K562 (cell line): Measurements from ENCODE around the gene DNAH1. TPM values are rescaled to one million over a fixed set of nuclear protein-coding genes. Genes with fewer than 3 reads are reported as not detected.

Source experiments
- ATAC-seq: fragments of 200-7000 bp; cut with Tn5 transposase; 3 replicates; pipeline ENCODE4 v1.9.1; 2020; ENCODE audit warnings: moderate library complexity
- BruUV-seq: library from RNA; stranded (reverse); fragments of 400-500 nt; replicated peaks from 2 replicates; lab custom pipeline; 2021; lab: Mats Ljungman, UMichigan
- CTCF ChIA-PET: fragments of 300-600 bp; formaldehyde crosslinking; extraction: SDS; loops from one replicate; lab custom pipeline; 2021; ENCODE audit warnings: low intra/inter-chr PET ratio; lab: Yijun Ruan, JAX
- POLR2A ChIA-PET: fragments of 300-600, 350-650 bp; sonication (Branson Sonifier 250); formaldehyde crosslinking; extraction: SDS; loops from one replicate; lab custom pipeline; 2021; ENCODE audit warnings: antibody characterized with exemption, inconsistent platforms; lab: Yijun Ruan, JAX
- DNase-seq, 4 experiments: peaks; one replicate each; pipeline versions ENCODE4 v3.0.0 to v3.0.0-alpha.2; 2011 to 2018; ENCODE audit warnings: low spot score in 3 of 4, mixed read lengths in 3 of 4; ENCODE audit errors: extremely low read depth in 1 of 4
- FAIRE-seq: peaks from 2 replicates; lab custom pipeline; 2011; peaks lifted over from hg19 to GRCh38; lab: Jason Lieb, UNC
- H2AFZ ChIP-seq: 2 replicates; pipeline ENCODE4 v1.6.0; 2011; ENCODE audit warnings: low read depth, low read length, control low read depth, inconsistent platforms
- H3K27ac ChIP-seq: fragments of 200-600 bp; 3 replicates; pipeline ENCODE4 v1.8.0; 2011; ENCODE audit warnings: low read depth, mild to moderate bottlenecking, control low read depth, inconsistent platforms, low read length, moderate library complexity, mixed read lengths; ENCODE audit errors: extremely low read depth
- H3K27me3 ChIP-seq, 2 experiments: fragments of 300-600 bp in 1 of 2; 2 replicates in 1 of 2; 3 replicates in 1 of 2; pipeline versions ENCODE4 v1.6.0 to v1.8.0; 2011; ENCODE audit warnings: inconsistent platforms in 2 of 2, low read length in 2 of 2, mild to moderate bottlenecking in 1 of 2, mixed read lengths in 1 of 2, moderate library complexity in 1 of 2; ENCODE audit not compliant: control insufficient read depth in 2 of 2, insufficient read depth in 2 of 2
- H3K36me3 ChIP-seq: fragments of 300-600 bp; 3 replicates; pipeline ENCODE4 v1.8.0; 2011; ENCODE audit warnings: mild to moderate bottlenecking, low read length, inconsistent platforms; ENCODE audit not compliant: control insufficient read depth, insufficient read depth
- H3K4me1 ChIP-seq, 2 experiments: fragments of 200-600 bp in 1 of 2; replicated peaks in 1 of 2; 2 replicates in 1 of 2; 3 replicates in 1 of 2; pipeline versions ENCODE4 v1.5.1 to v1.8.0; 2011; ENCODE audit warnings: inconsistent platforms in 2 of 2, low read length in 2 of 2, mild to moderate bottlenecking in 1 of 2, mixed read lengths in 1 of 2, moderate library complexity in 1 of 2; ENCODE audit not compliant: control insufficient read depth in 2 of 2, insufficient read depth in 2 of 2
- H3K4me2 ChIP-seq: 2 replicates; pipeline ENCODE4 v1.6.1; 2011; ENCODE audit warnings: low read length, control low read depth, inconsistent platforms, mixed read lengths; ENCODE audit not compliant: insufficient read depth
- H3K4me3 ChIP-seq: fragments of 200-600 bp; sonication (generic), shearing (Covaris generic); 2 replicates; pipeline ENCODE4 v1.5.1; 2016; ENCODE audit warnings: control low read depth, inconsistent platforms
- H3K79me2 ChIP-seq: fragments of 200-600 bp; 3 replicates; pipeline ENCODE4 v1.8.0; 2011; ENCODE audit warnings: low read length, inconsistent platforms; ENCODE audit not compliant: control insufficient read depth, insufficient read depth
- H3K9ac ChIP-seq, 2 experiments: 2 replicates each; pipeline versions ENCODE4 v1.6.0 to v1.6.1; 2011; ENCODE audit warnings: low read depth in 2 of 2, low read length in 2 of 2, control low read depth in 1 of 2, inconsistent platforms in 1 of 2, mild to moderate bottlenecking in 1 of 2, mixed read lengths in 1 of 2; ENCODE audit not compliant: insufficient read depth in 1 of 2
- H3K9me1 ChIP-seq: one replicate; pipeline ENCODE4 v1.6.0; 2011; ENCODE audit warnings: inconsistent platforms, mild to moderate bottlenecking, low read length, moderate library complexity; ENCODE audit not compliant: control insufficient read depth, insufficient read depth
- H3K9me3 ChIP-seq: replicated peaks from 2 replicates; pipeline ENCODE4 v1.5.1; 2011; ENCODE audit warnings: low read depth, low read length, inconsistent platforms; ENCODE audit not compliant: control insufficient read depth, insufficient read depth
- H4K20me1 ChIP-seq: replicated peaks from 2 replicates; pipeline ENCODE4 v1.6.1; 2011; ENCODE audit warnings: low read length, inconsistent platforms, mixed read lengths; ENCODE audit not compliant: control insufficient read depth, insufficient read depth
- CCNT2 ChIP-seq: IDR thresholded peaks from 2 replicates; pipeline ENCODE4 v1.6.1; 2011; ENCODE audit warnings: borderline replicate concordance, low read depth, mild to moderate bottlenecking, moderate library complexity, mixed read lengths, low read length; ENCODE audit not compliant: insufficient read length; ENCODE audit errors: extremely low read depth
- CREM ChIP-seq: IDR thresholded peaks from 2 replicates; pipeline ENCODE4 v1.6.1; 2014; ENCODE audit warnings: antibody characterized with exemption, low read depth
- DLX4 ChIP-seq: fragments of 250-450 bp; sonication (Bioruptor Pico); IDR thresholded peaks from 2 replicates; pipeline ENCODE4 v1.6.1; 2021; ENCODE audit warnings: mild to moderate bottlenecking
- KAT8 ChIP-seq: fragments of 450-650 bp; IDR thresholded peaks from 2 replicates; pipeline ENCODE4 v1.6.1; 2016; ENCODE audit warnings: low read depth, mild to moderate bottlenecking
- KDM5B ChIP-seq: fragments of 200-600 bp; sonication (generic); IDR thresholded peaks from 2 replicates; pipeline ENCODE4 v1.6.1; 2012; ENCODE audit warnings: low read depth, mild to moderate bottlenecking, moderate library complexity, low read length, control low read depth, inconsistent platforms; ENCODE audit not compliant: insufficient replicate concordance
- MCM2 ChIP-seq: fragments of 450-650 bp; IDR thresholded peaks from 2 replicates; pipeline ENCODE4 v1.6.1; 2017; ENCODE audit warnings: low read depth, mild to moderate bottlenecking
- PTTG1 ChIP-seq: fragments of 450-650 bp; IDR thresholded peaks from 2 replicates; pipeline ENCODE4 v1.6.1; 2016; ENCODE audit warnings: low read depth, mild to moderate bottlenecking, missing genetic modification characterization, missing compliant biosample characterization
- SAFB2 ChIP-seq: fragments of 200-400 bp; formaldehyde crosslinking; IDR thresholded peaks from 2 replicates; pipeline ENCODE4 v1.6.1; 2018; ENCODE audit warnings: borderline replicate concordance, low read length, low read depth, moderate library complexity; ENCODE audit not compliant: severe bottlenecking
- WGBS: fragments of 100-300 bp; shearing (Covaris generic); methylation state at CpG from one replicate; pipeline ENCODE4 v1.1.6; 2016; ENCODE audit warnings: low coverage, mixed read lengths; ENCODE audit not compliant: insufficient coverage; ENCODE audit errors: missing lambda C conversion rate; 5-methylcytosine and 5-hydroxymethylcytosine counted together
- in situ Hi-C: fragments of 300-500 bp; cut with MboI; formaldehyde crosslinking; loops from 4 replicates; pipeline ENCODE4 v1.15.0; 2018; ENCODE audit warnings: inconsistent platforms, mixed read lengths
- intact Hi-C: fragments of 100-400 bp; cut with micrococcal nuclease; formaldehyde crosslinking; loops from 2 replicates; pipeline ENCODE4 v1.14.2; 2022
- polyA plus RNA-seq, 8 experiments: library from polyadenylated mRNA; depleted of rRNA in 4 of 8; stranded (reverse) in 5 of 8; unstranded in 3 of 8; fragments of >200 nt; fragmentation: Nextera tagmentation in 2 of 8; fragmentation: Illumina TruSeq in 1 of 8; extraction: Ambion mirVana in 2 of 8; extraction: Trizol in 1 of 8; gene quantifications; 2 replicates each; pipeline versions ENCODE4 v1.2.1 to v1.2.3, GENCODE V29; 2011 to 2014; ENCODE audit warnings: inconsistent platforms in 1 of 8, missing spikeins in 1 of 8
- total RNA-seq, 7 experiments: library from RNA; depleted of rRNA in 6 of 7; stranded (reverse); fragments of >200 nt in 6 of 7; fragmentation: Illumina TruSeq in 2 of 7; extraction: Trizol in 2 of 7; gene quantifications; 2 replicates each; pipeline versions ENCODE4 v1.2.1 to v1.2.3, GENCODE V29; 2011 to 2021; ENCODE audit warnings: low replicate concordance in 1 of 7

DNAH1 gene
- total and polyA plus RNA-seq, 9 of the 15 experiments (the other 6 are each of a cell fraction or from before 2014, with no cell fraction given): 0.04 to 0.84 (median 0.50) TPM

GRCh38 chr3:52423173-52423572, 107.1 kb downstream of the DNAH1 start:
- H2AFZ ChIP-seq: no peak overlapping the region
- no peak overlapping the region for H3K4me3 ChIP-seq
- BruUV-seq: no TSS peak
- no peak overlapping the region for H3K27ac ChIP-seq
- H3K9me1 ChIP-seq: no peaks in the 10 kb centered on the region
- 21% methylated on average over 5 of the region's 5 CpGs for WGBS
- no peak for DNase-seq
- H3K9me3 ChIP-seq: no peaks in the 10 kb centered on the region
- no peak for TF ChIP-seq PTTG1 (tag)
- no peak for TF ChIP-seq KDM5B
- TF ChIP-seq MCM2: no peak
- TF ChIP-seq CREM: no peak
- no peak for TF ChIP-seq DLX4 (CRISPR knock-in tag)
- TF ChIP-seq KAT8: no peak
- TF ChIP-seq SAFB2: no peak
- no peak for TF ChIP-seq CCNT2
- TF ChIP-seq, all 486 proteins: peak for 0
- H3K4me2 ChIP-seq: no peak overlapping the region
- CTCF ChIA-PET: no interaction called here
- no peaks in the 10 kb centered on the region for H4K20me1 ChIP-seq
- H3K4me1 ChIP-seq: no peaks in the 10 kb centered on the region; a peak in 1 of 5 replicates
- FAIRE-seq (no peak), ATAC-seq (no peak)
- intact Hi-C loops (no loop called here), in situ Hi-C loops (no loop called here)
- no peaks in the 10 kb centered on the region for H3K79me2 ChIP-seq
- no peaks in the 10 kb centered on the region; the same call in 2 of the 3 replicates for H3K36me3 ChIP-seq
- POLR2A ChIA-PET: interaction anchor here (0.6 kb wide), 2 partner anchors 258 to 291 kb away, joined by 3 read pairs; no protein-coding TSS in a partner anchor
- H3K9ac ChIP-seq: no peak overlapping the region; a peak in 1 of 4 replicates
- no peaks in the 10 kb centered on the region for H3K27me3 ChIP-seq
